HepG2 (cell line): ENCODE results near the gene HCRT. TPM values are rescaled to one million over a fixed set of nuclear protein-coding genes. Genes with fewer than 3 reads are reported as not detected.

Experiments used
- ARNT ChIP-seq: fragments of 450-650 bp; IDR thresholded peaks from 2 replicates; pipeline ENCODE4 v1.6.1; 2017
- ATF3 ChIP-seq: sonication (generic); formaldehyde crosslinking; IDR thresholded peaks from 2 replicates; pipeline ENCODE4 v1.4.0; 2020; ENCODE audit warnings: missing genetic modification reagents
- ATF7 ChIP-seq, 2 experiments: fragments of 450-650 bp in 1 of 2; sonication (generic) in 1 of 2; formaldehyde crosslinking in 1 of 2; IDR thresholded peaks; 2 replicates each; pipeline versions ENCODE4 v1.4.0 to v1.6.1; 2016 to 2020; ENCODE audit warnings: antibody characterized with exemption in 1 of 2, mild to moderate bottlenecking in 1 of 2, missing genetic modification reagents in 1 of 2
- BRF2 ChIP-seq: sonication (generic); formaldehyde crosslinking; IDR thresholded peaks from 2 replicates; pipeline ENCODE4 v1.8.1; 2022; ENCODE audit warnings: mild to moderate bottlenecking, missing genetic modification reagents
- CBX2 ChIP-seq, 2 experiments: fragments of 200-600 bp in 1 of 2; sonication (generic); formaldehyde crosslinking in 1 of 2; IDR thresholded peaks; 2 replicates each; pipeline versions ENCODE4 v1.7.0 to v1.8.1; 2018 to 2022; ENCODE audit warnings: low read depth in 2 of 2, low read length in 1 of 2, mild to moderate bottlenecking in 1 of 2, missing genetic modification reagents in 1 of 2
- CENPX ChIP-seq: sonication (generic); formaldehyde crosslinking; IDR thresholded peaks from 2 replicates; pipeline ENCODE4 v1.9.0; 2021; ENCODE audit warnings: mild to moderate bottlenecking, missing genetic modification reagents, moderate library complexity
- CREB3 ChIP-seq: sonication (generic); formaldehyde crosslinking; IDR thresholded peaks from 2 replicates; pipeline ENCODE4 v1.5.0; 2020; ENCODE audit warnings: missing genetic modification reagents
- DBP ChIP-seq: sonication (generic); formaldehyde crosslinking; IDR thresholded peaks from 2 replicates; pipeline ENCODE4 v1.4.0; 2020; ENCODE audit warnings: missing genetic modification reagents; ENCODE audit errors: not compliant biosample characterization
- HNRNPLL ChIP-seq: fragments of 200-400 bp; formaldehyde crosslinking; IDR thresholded peaks from 2 replicates; pipeline ENCODE4 v1.6.1; 2017; ENCODE audit warnings: mild to moderate bottlenecking, low read depth, low read length; ENCODE audit not compliant: poor library complexity, severe bottlenecking
- KMT2B ChIP-seq: IDR thresholded peaks from 2 replicates; pipeline ENCODE4 v1.6.1; 2016; ENCODE audit warnings: missing genetic modification reagents, missing compliant biosample characterization
- MEIS1 ChIP-seq: sonication (generic); formaldehyde crosslinking; IDR thresholded peaks from 2 replicates; pipeline ENCODE4 v1.9.0; 2021; ENCODE audit warnings: mild to moderate bottlenecking, missing genetic modification reagents, moderate library complexity, borderline replicate concordance
- REPIN1 ChIP-seq: sonication (generic); formaldehyde crosslinking; IDR thresholded peaks from 2 replicates; pipeline ENCODE4 v1.8.0; 2022; ENCODE audit warnings: missing genetic modification reagents, low read depth, mild to moderate bottlenecking, borderline replicate concordance
- SRSF4 ChIP-seq: fragments of 200-400 bp; formaldehyde crosslinking; IDR thresholded peaks from one replicate; pipeline ENCODE4 v1.6.1; 2018; ENCODE audit warnings: mild to moderate bottlenecking, low read depth, low read length, moderate library complexity; ENCODE audit not compliant: poor library complexity, severe bottlenecking
- SUZ12 ChIP-seq: fragments of 150-350 bp; IDR thresholded peaks from 2 replicates; pipeline ENCODE4 v1.6.1; 2014; ENCODE audit warnings: low read depth, low read length
- TCF7L2 ChIP-seq: IDR thresholded peaks from 2 replicates; pipeline ENCODE4 v1.6.1; 2011; ENCODE audit warnings: mild to moderate bottlenecking, low read depth, low read length, moderate library complexity
- U2AF2 ChIP-seq: fragments of 200-400 bp; formaldehyde crosslinking; IDR thresholded peaks from 2 replicates; pipeline ENCODE4 v1.6.1; 2017; ENCODE audit warnings: low read depth, mild to moderate bottlenecking, low read length
- UBTF ChIP-seq: sonication (generic); formaldehyde crosslinking; IDR thresholded peaks from 2 replicates; pipeline ENCODE4 v1.4.0; 2020; ENCODE audit warnings: mild to moderate bottlenecking, missing genetic modification reagents
- ZMAT3 ChIP-seq: sonication (generic); formaldehyde crosslinking; conservative IDR thresholded peaks from 2 replicates; pipeline ENCODE4 v1.7.0; 2021; ENCODE audit warnings: missing genetic modification reagents
- ZNF296 ChIP-seq: sonication (generic); formaldehyde crosslinking; conservative IDR thresholded peaks from 2 replicates; pipeline ENCODE4 v1.5.0; 2020; ENCODE audit warnings: mild to moderate bottlenecking, missing genetic modification reagents
- ZNF512 ChIP-seq: sonication (generic); formaldehyde crosslinking; IDR thresholded peaks from 2 replicates; pipeline ENCODE4 v1.4.0; 2020; ENCODE audit warnings: mild to moderate bottlenecking, missing genetic modification reagents
- polyA plus RNA-seq, 8 experiments: library from polyadenylated mRNA; depleted of rRNA in 3 of 8; stranded (reverse) in 7 of 8; unstranded in 1 of 8; fragments of >200 nt; fragmentation: Illumina TruSeq in 4 of 8; extraction: Trizol in 4 of 8; gene quantifications; 2 replicates each; pipeline versions ENCODE4 v1.2.1 to v1.2.3, GENCODE V29; 2011 to 2016; ENCODE audit warnings: low read depth in 4 of 8, missing spikeins in 1 of 8, mixed read lengths in 1 of 8; ENCODE audit not compliant: insufficient read depth in 1 of 8
- total RNA-seq, 5 experiments: library from RNA; depleted of rRNA; stranded (reverse); fragments of >200 nt; fragmentation: Illumina TruSeq; extraction: Trizol; gene quantifications; 2 replicates each; pipeline ENCODE4 v1.2.3, GENCODE V29; 2016; ENCODE audit warnings: low read depth in 1 of 5

Gene HCRT
- total and polyA plus RNA-seq, 2 of the 13 experiments (the other 11 are each of a cell fraction or from before 2014, with no cell fraction given): not detected

GRCh38 chr17:42193969-42194899 is 9.0 kb upstream of the HCRT start, which contains the start of gene GHDC (continued):
- TF ChIP-seq DBP (CRISPR knock-in tag) (no peak), ARNT (no peak), REPIN1 (CRISPR knock-in tag) (peak; percentile 81; the same call in 1 of the 2 replicates), ZNF512 (CRISPR knock-in tag) (no peak), ATF3 (no peak), MEIS1 (CRISPR knock-in tag) (no peak), SUZ12 (no peak), U2AF2 (peak; percentile 98), UBTF (CRISPR knock-in tag) (no peak), ZMAT3 (CRISPR knock-in tag) (peak; percentile 72; the same call in 1 of the 2 replicates), HNRNPLL (peak; percentile 34), TCF7L2 (no peak), KMT2B (peak; percentile 80), CENPX (CRISPR knock-in tag) (no peak), CBX2 (IDR thresholded peaks at IDR 0.05; ENCODE audit: low read depth, low read length) (no peak), CBX2 (CRISPR knock-in tag; IDR thresholded peaks at IDR 0.05; ENCODE audit: low read depth) (no peak), ZNF296 (CRISPR knock-in tag) (0 out of 2 replicates have a peak, but pooled peaks have one; percentile 32), SRSF4 (no peak), BRF2 (CRISPR knock-in tag) (no peak), ATF7 (IDR thresholded peaks at IDR 0.05) (no peak), ATF7 (CRISPR knock-in tag; IDR thresholded peaks at IDR 0.05) (no peak), CREB3 (CRISPR knock-in tag) (no peak)
